A549 (cell line): ENCODE data around the gene ZNF827.

Experiments used
- HEYL ChIP-seq: fragments of 250-450 bp; sonication (Bioruptor Pico); IDR thresholded peaks from 2 replicates; pipeline ENCODE4 v1.8.0; 2021; ENCODE audit warnings: mild to moderate bottlenecking, moderate library complexity
- TF ChIP-seq, protein P1 (sequence below): IDR thresholded peaks from 2 replicates; pipeline ENCODE4 v1.6.1; 2012

DNA sequence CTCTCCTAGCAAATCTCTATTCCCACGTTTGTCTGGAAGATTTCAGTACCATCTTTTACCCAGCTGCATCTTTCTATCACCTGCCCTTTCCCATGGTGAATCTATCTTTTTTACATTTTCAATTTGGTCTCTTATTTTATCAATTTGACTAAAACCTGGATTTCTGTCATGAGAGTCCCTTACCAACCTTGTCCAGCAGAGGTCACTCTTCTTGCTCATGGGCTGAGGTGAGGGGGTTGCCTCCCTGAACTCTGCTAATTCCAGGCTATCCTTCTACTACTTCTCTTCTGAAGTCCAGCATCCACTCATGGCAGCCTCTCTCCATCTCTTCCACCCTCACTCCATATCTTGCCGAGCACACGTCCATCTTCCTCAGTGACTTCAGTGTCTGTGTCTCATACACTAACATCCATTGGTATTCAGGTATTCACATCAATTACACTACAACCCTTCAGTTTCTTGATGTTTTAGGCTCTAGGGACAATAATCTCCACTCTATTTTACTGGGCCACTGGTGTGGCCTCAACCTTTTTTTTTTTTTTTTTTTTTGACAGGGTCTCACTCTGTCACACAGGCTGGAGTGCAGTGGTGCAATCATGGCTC lies 17.8 kb upstream of the ZNF827 start:
- TF ChIP-seq, protein P1, sequence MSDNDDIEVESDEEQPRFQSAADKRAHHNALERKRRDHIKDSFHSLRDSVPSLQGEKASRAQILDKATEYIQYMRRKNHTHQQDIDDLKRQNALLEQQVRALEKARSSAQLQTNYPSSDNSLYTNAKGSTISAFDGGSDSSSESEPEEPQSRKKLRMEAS, result no peak
- no peak for TF ChIP-seq HEYL (CRISPR knock-in tag)
